GM12801 (cell line): ENCODE measurements around the gene FKBP1A.

Source experiments
- TF ChIP-seq, protein P1 (sequence below): IDR thresholded peaks from one replicate; pipeline ENCODE4 v1.5.1; 2011; ENCODE audit warnings: control low read depth; ENCODE audit not compliant: insufficient read length; ENCODE audit errors: extremely low read depth

The FKBP1A gene

DNA sequence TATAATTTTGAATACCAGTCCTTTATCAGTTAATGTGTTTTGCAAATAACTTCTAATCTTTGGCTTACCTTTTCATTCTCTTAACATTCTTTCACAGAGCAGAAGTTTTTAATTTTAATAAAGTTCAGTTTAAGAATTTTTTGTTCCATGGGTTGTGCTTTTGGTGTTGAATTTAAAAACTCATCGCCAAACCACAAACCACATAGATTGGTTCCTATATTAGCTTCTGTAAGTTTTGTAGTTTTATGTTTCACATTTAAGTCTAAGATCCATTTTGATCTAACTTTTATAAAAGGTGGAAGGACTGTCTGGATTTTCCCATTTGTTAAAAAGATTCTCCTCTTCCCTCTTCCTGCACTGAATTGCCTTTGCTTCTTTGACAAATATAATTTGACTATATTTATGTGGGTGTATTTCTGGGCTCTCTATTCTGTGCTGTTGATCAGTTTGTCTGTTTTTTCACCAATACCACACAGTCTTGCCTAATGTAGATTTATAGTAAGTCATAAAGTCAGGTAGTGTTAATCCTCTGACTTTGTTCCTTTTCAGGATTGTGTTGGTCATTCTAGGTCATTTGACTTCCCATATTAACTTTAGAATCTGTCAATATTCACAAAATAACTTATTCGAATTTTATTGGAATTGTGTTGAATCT, 46.4 kb downstream of the FKBP1A start:
- TF ChIP-seq, protein P1, sequence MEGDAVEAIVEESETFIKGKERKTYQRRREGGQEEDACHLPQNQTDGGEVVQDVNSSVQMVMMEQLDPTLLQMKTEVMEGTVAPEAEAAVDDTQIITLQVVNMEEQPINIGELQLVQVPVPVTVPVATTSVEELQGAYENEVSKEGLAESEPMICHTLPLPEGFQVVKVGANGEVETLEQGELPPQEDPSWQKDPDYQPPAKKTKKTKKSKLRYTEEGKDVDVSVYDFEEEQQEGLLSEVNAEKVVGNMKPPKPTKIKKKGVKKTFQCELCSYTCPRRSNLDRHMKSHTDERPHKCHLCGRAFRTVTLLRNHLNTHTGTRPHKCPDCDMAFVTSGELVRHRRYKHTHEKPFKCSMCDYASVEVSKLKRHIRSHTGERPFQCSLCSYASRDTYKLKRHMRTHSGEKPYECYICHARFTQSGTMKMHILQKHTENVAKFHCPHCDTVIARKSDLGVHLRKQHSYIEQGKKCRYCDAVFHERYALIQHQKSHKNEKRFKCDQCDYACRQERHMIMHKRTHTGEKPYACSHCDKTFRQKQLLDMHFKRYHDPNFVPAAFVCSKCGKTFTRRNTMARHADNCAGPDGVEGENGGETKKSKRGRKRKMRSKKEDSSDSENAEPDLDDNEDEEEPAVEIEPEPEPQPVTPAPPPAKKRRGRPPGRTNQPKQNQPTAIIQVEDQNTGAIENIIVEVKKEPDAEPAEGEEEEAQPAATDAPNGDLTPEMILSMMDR = no peak

DNA sequence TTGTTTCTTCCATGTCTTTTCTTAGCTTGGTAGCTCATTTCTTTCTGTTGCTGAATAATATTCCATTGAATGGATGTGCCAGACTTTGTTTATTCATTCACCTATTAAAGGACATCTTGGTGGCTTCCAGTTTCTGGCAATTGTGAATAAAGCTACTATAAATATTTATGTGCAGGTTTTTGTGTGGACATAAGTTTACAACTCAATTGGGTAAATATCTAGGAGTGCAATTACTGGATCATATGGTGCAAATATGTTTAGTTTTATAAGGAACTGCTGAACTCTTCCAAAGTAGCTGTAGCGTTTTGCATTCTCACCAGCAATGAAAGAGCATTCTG, 47.1 kb downstream of the FKBP1A start:
- TF ChIP-seq, protein P1 = no peak

DNA sequence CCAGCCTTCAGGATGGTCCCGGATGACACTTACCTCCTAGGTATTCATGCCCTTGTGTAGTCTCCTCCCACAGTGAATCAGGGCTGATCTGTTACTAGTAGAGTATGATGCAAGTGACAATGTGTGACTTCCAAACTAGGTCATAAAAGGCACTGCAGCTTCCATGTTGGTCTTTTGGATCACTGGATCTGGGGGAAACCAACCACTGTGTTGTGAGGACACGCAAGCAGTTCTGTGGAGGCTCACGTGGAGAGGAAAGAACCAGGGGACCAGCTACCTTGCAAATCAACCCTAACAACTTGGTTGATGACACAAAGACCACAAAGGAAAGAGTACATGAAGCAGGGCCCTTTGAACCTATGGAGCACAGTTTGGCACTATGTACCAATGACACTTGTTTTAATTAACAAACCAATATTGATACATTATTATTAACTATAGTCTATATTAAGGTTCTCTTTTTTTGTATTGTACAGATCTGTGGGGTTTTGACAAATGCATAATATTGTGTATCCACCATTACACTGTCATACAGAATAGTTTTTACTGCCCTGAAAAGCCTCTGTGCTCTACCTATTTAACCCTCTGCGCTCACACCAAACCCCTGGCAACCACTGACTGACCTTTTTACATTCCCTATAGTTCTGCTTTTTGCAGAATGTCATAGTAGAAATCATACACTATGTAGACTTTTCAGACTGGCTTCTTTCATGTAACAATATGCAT, 47.7 kb downstream of the FKBP1A start:
- TF ChIP-seq, protein P1 = no peak

DNA sequence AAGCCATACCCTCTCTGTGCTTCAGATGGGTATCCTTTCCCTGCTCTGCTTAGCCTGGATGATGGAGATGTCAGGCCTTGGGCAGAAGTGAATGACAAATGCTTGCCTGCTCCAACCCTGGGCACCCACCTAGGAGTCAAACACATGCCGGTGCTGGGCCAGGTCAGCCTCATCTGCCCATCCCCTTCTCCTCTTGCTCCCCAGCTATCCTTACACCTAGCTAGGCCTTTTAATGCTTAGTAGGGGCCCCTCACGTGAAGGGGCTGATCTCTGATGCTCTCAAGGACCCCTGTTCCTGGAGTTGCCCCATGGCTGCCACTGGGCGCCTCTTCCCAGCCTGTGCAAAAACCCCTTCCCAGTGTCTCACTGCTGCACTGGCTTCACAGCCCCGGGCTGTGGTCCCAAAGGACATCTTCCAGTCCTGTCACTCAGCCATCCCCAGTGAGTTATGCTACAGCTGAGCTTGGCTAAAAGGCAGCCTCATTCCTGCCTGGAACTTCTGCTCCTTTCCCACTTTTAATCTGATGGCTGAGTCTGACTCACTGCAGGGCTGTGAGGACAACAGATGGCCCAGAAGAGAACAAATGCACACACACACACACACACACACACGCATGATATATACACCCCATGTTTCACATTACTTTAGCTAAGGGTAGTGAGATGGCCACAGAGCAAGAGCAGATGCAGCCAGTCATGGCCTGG, 51.1 kb downstream of the FKBP1A start:
- TF ChIP-seq, protein P1 = no peak

DNA sequence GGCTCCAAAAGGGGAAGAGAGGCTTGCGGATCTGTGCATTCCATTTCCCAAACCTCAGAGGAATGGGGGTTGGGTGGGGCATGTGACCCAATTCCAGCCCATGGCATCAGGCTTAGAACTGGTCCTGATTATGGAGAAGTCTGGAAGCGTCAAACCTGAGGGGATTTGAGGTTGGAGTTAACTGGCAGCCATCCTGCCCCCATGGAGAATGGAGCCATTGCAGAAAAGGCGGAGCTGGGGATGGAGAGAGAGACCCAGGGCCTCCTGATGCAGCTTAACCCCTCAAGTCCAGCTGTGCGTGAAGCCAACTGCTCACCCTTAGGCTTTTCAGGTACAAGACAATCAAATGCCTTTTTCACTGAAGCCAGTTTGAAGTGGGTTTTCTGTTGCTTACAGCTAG, 54.1 kb downstream of the FKBP1A start:
- TF ChIP-seq, protein P1 = no peak

DNA sequence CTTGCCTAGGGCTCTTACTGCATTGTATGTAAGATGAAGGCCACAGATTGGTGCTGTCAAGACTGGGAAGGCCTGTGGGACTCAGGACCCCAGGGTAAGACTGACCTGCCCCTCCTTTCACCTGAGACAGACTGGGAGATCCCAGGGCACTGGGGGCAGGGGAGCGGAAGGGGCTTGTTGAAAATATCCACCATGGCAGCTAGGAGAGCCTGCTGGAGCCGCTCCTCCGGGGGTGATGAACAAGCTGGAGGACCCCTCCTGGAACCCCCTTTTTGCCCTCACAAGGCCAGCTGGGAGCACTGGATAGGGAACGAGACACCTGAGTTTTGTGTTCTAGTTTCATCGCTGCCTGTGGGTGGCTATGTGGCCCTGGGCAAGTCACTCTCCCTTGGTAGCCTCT, 54.8 kb downstream of the FKBP1A start:
- TF ChIP-seq, protein P1 = no peak

DNA sequence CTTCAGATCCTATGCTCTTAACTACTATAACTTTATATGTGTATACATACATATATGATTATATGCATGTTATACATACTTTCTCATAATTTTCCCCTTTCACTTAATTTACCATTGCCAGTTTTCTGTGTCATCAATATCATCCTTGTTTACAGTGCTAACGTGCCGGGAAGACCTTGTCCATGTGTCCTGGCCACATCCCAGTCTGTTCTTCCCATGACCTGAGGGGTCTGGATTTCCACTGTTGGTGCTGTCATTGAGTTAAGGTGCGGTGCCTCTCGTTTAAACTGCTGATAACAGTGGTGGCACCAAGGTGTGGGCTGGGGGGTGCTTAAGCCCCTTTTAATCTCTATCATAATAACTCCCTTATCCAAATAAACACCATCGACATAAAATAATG, 55.4 kb downstream of the FKBP1A start:
- TF ChIP-seq, protein P1 = no peak
